SU-DHL-6 (cell line): ENCODE results near the gene CHRNE.
"Not testable (repeated sequence)": the region's sequence is repeated elsewhere in the genome, so short reads cannot be mapped to it uniquely, and the experiment has no call there.

ENCODE experiments used
- H2AFZ ChIP-seq: fragments of 200-600 bp; sonication (generic); 2 replicates; pipeline ENCODE4 v1.6.1; 2014; ENCODE audit warnings: low read depth, mild to moderate bottlenecking, moderate library complexity, mixed read lengths, antibody characterized with exemption, low read length; ENCODE audit not compliant: severe bottlenecking
- H3F3A ChIP-seq: fragments of 200-600 bp; shearing (Covaris generic); 2 replicates; pipeline ENCODE4 v1.6.0; 2016; ENCODE audit warnings: antibody characterized with exemption, mild to moderate bottlenecking; ENCODE audit not compliant: insufficient read depth
- H3K27ac ChIP-seq: fragments of 200-600 bp; sonication (generic); 2 replicates; pipeline ENCODE4 v1.5.1; 2016; ENCODE audit warnings: low read depth, mild to moderate bottlenecking, low read length, moderate library complexity, mixed read lengths
- H3K27me3 ChIP-seq: fragments of 200-600 bp; sonication (generic), shearing (Covaris generic); 2 replicates; pipeline ENCODE4 v1.6.0; 2014; ENCODE audit warnings: mild to moderate bottlenecking, low read length
- H3K36me3 ChIP-seq: fragments of 200-600 bp; sonication (generic); 2 replicates; pipeline ENCODE4 v1.6.1; 2014; ENCODE audit warnings: mild to moderate bottlenecking, low read length, mixed read lengths
- H3K4me2 ChIP-seq: fragments of 300-600, 200-600 bp; shearing (Covaris generic), sonication (generic); 2 replicates; pipeline ENCODE4 v1.6.0; 2014; ENCODE audit warnings: low read length, low read depth, mild to moderate bottlenecking; ENCODE audit not compliant: poor library complexity, severe bottlenecking
- H3K4me3 ChIP-seq: fragments of 200-600 bp; sonication (generic); 2 replicates; pipeline ENCODE4 v1.5.1; 2014; ENCODE audit warnings: antibody characterized with exemption, low read length, mild to moderate bottlenecking, mixed read lengths; ENCODE audit not compliant: insufficient read depth, poor library complexity, severe bottlenecking
- H3K79me2 ChIP-seq: fragments of 200-600 bp; sonication (generic); 2 replicates; pipeline ENCODE4 v1.6.1; 2014; ENCODE audit warnings: mild to moderate bottlenecking, low read length, moderate library complexity; ENCODE audit not compliant: insufficient read depth
- H3K9ac ChIP-seq: fragments of 200-600 bp; sonication (generic); 2 replicates; pipeline ENCODE4 v1.7.0; 2014; ENCODE audit warnings: mild to moderate bottlenecking, low read length
- H3K9me2 ChIP-seq: fragments of 200-600 bp; sonication (generic); replicated peaks from 2 replicates; pipeline ENCODE4 v1.6.1; 2014; ENCODE audit warnings: low read length; ENCODE audit not compliant: insufficient read depth
- H3K9me3 ChIP-seq: fragments of 200-600 bp; sonication (generic); 2 replicates; pipeline ENCODE4 v1.6.1; 2014; ENCODE audit warnings: low read length, mixed read lengths; ENCODE audit not compliant: insufficient read depth
- H4K20me1 ChIP-seq: fragments of 200-600 bp; sonication (generic); 2 replicates; pipeline ENCODE4 v1.6.1; 2014; ENCODE audit warnings: low read depth, mild to moderate bottlenecking, antibody characterized with exemption, low read length, moderate library complexity, mixed read lengths
- CTCF ChIP-seq: fragments of 200-600 bp; sonication (generic); IDR thresholded peaks from one replicate; pipeline ENCODE4 v1.5.1; 2017; ENCODE audit warnings: antibody characterized with exemption, mild to moderate bottlenecking, low read length, moderate library complexity; ENCODE audit not compliant: insufficient read depth, poor library complexity, severe bottlenecking
- EZH2phosphoT487 ChIP-seq: fragments of 200-600 bp; sonication (generic), shearing (Covaris generic); conservative IDR thresholded peaks from 2 replicates; pipeline ENCODE4 v1.6.1; 2018; ENCODE audit warnings: mild to moderate bottlenecking, antibody characterized with exemption, low read length, moderate library complexity, mixed read lengths

Gene CHRNE

GRCh38 chr17:4920351-4921048 is 17.6 kb upstream of the CHRNE start:
- no peak for TF ChIP-seq CTCF
- TF ChIP-seq EZH2phosphoT487: no peak
- no peak overlapping the region for H3K27ac ChIP-seq
- H3K36me3 ChIP-seq: no peaks in the 10 kb centered on the region
- H3F3A ChIP-seq: no peaks in the 10 kb centered on the region
- no peak overlapping the region for H3K4me2 ChIP-seq
- no peaks in the 10 kb centered on the region for H3K9me2 ChIP-seq
- no peak overlapping the region for H2AFZ ChIP-seq
- H4K20me1 ChIP-seq: no peaks in the 10 kb centered on the region
- H3K27me3 ChIP-seq: no peaks in the 10 kb centered on the region
- no peak overlapping the region for H3K9ac ChIP-seq
- no peak overlapping the region for H3K4me3 ChIP-seq
- no peaks in the 10 kb centered on the region for H3K79me2 ChIP-seq
- no peaks in the 10 kb centered on the region for H3K9me3 ChIP-seq

GRCh38 chr17:4919511-4920047 is 16.7 kb upstream of the CHRNE start:
- H3K27ac ChIP-seq: no peak overlapping the region

GRCh38 chr17:4914551-4914950 is 11.7 kb upstream of the CHRNE start:
- not testable (repeated sequence) for H2AFZ ChIP-seq, H3F3A ChIP-seq, H3K9me3 ChIP-seq, H3K9me2 ChIP-seq, H3K4me3 ChIP-seq, H3K4me2 ChIP-seq, H3K27me3 ChIP-seq, H3K36me3 ChIP-seq, H3K79me2 ChIP-seq, H3K27ac ChIP-seq, H3K9ac ChIP-seq, H4K20me1 ChIP-seq

More at GRCh38 chr17:4919511-4920047, 16.7 kb upstream of the CHRNE start:
- H3K27me3 ChIP-seq: no peaks in the 10 kb centered on the region
- H3K9me2 ChIP-seq: no peaks in the 10 kb centered on the region
- no peaks in the 10 kb centered on the region for H4K20me1 ChIP-seq
- no peak overlapping the region for H2AFZ ChIP-seq
- H3F3A ChIP-seq: no peaks in the 10 kb centered on the region
- H3K4me2 ChIP-seq: no peak overlapping the region
- no peaks in the 10 kb centered on the region for H3K9me3 ChIP-seq
- H3K36me3 ChIP-seq: no peaks in the 10 kb centered on the region
- H3K9ac ChIP-seq: no peak overlapping the region
- no peaks in the 10 kb centered on the region for H3K79me2 ChIP-seq
- no peak overlapping the region for H3K4me3 ChIP-seq
- TF ChIP-seq CTCF: no peak
- no peak for TF ChIP-seq EZH2phosphoT487

- TF ChIP-seq CTCF (no peak), EZH2phosphoT487 (no peak)
- H3K27ac ChIP-seq: no peak overlapping the region
- H3K9me2 ChIP-seq: no peaks in the 10 kb centered on the region
- H3K79me2 ChIP-seq: no peaks in the 10 kb centered on the region
- H3K4me2 ChIP-seq: no peak overlapping the region
- no peaks in the 10 kb centered on the region for H3F3A ChIP-seq
- no peak overlapping the region for H2AFZ ChIP-seq
- H4K20me1 ChIP-seq: no peaks in the 10 kb centered on the region
- H3K27me3 ChIP-seq: no peaks in the 10 kb centered on the region
- H3K9ac ChIP-seq: no peak overlapping the region
- H3K4me3 ChIP-seq: no peak overlapping the region
- H3K36me3 ChIP-seq: no peaks in the 10 kb centered on the region
- H3K9me3 ChIP-seq: no peaks in the 10 kb centered on the region
Observed at GRCh38 chr17:4913994-4914393, 11.1 kb upstream of the CHRNE start.
